ENCODE results near the gene LRPAP1.

The LRPAP1 gene

GRCh38 chr4:3511187-3511586 is 21.0 kb downstream of the LRPAP1 start:
- no peak for FAIRE-seq
- no peak for TF ChIP-seq CTCF (IDR thresholded peaks at IDR 0.05; ENCODE audit: insufficient read depth, missing control alignments)

DNA sequence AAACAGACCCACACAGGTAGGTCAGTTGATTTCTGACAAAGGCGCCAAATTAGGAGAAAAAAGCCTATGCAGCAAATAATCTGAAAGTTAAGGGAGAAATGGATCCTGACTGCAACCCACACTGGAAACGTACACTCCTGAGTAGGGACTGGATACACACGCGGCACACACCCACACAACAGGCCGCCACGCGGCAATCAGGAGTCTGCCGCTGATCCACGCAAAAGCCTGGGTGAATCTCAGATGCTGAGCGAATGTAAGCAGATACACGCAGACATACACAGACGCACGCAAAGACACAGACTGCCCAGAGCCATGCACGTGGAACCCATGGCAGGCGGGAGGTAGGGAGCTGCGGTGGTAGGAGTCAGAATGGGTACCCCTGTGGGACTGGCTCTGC is 21.7 kb downstream of the LRPAP1 start:
- no peak for DNase-seq (ENCODE audit: insufficient read length, low spot score)
- FAIRE-seq, result no peak

More at GRCh38 chr4:3511187-3511586, 21.0 kb downstream of the LRPAP1 start:
- DNase-seq (ENCODE audit: insufficient read length, low spot score), result no peak

GRCh38 chr4:3508542-3508941 is 23.7 kb downstream of the LRPAP1 start:
- DNase-seq (ENCODE audit: insufficient read length, low spot score) (no peak), FAIRE-seq (no peak)
- no peak for TF ChIP-seq CTCF (IDR thresholded peaks at IDR 0.05; ENCODE audit: insufficient read depth, missing control alignments)

More for the DNA sequence above, 21.7 kb downstream of the LRPAP1 start:
- TF ChIP-seq CTCF (IDR thresholded peaks at IDR 0.05; ENCODE audit: insufficient read depth, missing control alignments), result no peak

DNA sequence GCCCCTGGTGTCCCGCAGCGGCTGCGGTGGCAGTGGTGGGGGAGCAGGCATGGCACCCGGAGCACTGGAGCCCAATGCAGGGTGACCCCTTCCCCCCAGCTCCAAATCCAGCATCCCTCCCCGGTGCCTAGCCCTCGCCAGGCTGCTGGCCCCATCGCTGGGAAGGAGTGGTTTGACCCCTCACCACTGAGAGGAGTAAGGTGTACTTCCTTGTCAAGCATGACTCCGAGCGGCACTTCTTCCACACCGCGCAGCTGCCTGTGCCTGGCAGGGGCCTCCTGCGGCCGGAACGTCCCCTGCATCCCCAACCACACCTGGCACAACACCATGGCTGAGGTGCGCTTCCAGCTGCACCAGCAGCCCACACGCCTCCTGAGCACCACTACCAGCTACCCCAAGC is 27.0 kb downstream of the LRPAP1 start:
- DNase-seq (ENCODE audit: insufficient read length, low spot score) (no peak), FAIRE-seq (no peak)
- no peak for TF ChIP-seq CTCF (IDR thresholded peaks at IDR 0.05; ENCODE audit: insufficient read depth, missing control alignments)

DNA sequence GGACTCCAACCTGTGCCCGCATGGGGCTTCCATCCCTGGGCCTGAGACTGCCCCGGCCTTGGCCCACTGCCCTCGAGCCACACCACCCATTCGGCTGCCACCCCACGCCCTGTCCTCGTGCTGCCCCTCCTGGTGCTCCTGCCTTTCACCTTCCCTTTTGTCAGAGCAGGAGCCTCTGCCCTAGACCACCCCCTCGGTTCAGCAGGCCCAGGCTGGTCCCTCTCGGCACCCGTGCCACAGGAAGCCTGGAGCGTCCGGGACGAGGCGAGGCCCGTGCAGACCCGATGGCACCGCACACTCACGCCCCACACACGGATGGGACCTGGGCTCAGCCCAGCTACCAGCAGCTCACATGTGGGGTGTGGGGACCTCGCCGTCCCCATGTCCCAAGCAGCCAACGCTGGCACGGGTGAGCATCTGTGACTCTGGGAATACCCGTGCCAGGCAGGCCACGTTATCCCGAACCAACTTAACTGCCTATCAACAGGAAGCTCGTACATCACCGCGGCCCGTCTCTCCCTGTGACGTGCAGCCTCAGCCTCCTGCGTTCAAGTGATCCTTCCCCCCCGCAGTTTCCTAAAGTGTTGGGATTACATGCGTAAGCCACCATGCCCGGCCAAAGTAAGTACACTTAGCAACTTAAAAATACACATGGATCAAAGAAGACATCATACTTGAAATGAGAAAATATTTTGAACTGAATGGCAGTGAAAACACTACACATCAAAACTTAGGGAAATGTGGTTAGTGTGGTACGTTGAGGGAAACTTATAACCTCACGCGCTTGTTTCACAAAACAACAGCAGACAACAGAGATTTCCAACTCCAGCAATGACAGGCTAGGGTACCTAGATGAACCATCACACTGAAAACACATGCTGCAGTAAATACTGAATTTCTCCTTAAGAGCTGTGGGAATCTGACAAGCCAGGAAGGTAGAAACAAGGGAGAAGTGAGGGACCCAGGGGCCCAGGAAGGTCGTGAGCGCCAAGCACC is 29.0 kb downstream of the LRPAP1 start:
- FAIRE-seq (no peak), DNase-seq (ENCODE audit: insufficient read length, low spot score) (no peak)
- no peak for TF ChIP-seq CTCF (IDR thresholded peaks at IDR 0.05; ENCODE audit: insufficient read depth, missing control alignments)

GRCh38 chr4:3501825-3502425 is 30.3 kb downstream of the LRPAP1 start:
- DNase-seq (ENCODE audit: insufficient read length, low spot score) (no peak), FAIRE-seq (no peak)
- TF ChIP-seq CTCF (IDR thresholded peaks at IDR 0.05; ENCODE audit: insufficient read depth, missing control alignments), result no peak

Data from D721Med (cell line).